ENCODE data around the gene NBEAL2. TPM values are rescaled to one million over a fixed set of nuclear protein-coding genes. Genes with fewer than 3 reads are reported as not detected.
A peak's percentile ranks its signal among the peaks of the same experiment; 100 is the strongest.

The NBEAL2 gene
- total RNA-seq, 4 donors from 2014 or later, result 17.4 to 113 (median 33.6) TPM

DNA sequence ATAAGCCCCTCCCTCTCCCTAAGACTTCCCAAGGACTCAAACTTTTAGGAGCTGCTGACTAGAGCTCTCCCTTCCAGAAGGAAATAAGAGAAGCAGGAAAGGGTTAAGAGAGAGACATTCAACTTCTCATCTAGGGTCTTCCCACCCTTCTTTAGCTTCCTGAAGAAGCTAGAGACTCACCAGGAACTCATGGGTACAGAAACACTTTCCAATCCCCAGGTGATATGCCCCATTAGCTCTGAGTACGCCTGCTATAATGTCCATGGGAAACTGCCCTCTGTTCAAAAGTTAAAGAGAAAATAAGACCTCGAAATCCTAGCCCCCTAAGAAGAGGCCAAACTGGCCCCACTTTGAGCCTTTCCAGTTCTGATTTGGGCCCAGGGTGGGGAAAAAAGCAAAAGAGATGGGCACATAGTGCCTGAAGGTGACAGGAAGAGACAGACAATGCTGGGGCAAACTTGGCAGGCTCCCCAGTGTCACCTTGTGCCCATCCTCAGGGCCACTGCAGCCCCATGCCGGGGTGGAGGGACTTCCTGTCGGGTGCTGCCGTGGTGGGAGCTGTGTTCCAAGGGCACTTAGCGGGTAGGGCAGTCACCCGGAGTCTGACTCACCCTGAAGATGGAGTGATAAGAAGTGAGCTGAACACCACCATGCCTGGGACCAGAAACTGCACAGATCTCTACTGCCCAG lies 32.5 kb upstream of the NBEAL2 start:
- TF ChIP-seq, protein P1, sequence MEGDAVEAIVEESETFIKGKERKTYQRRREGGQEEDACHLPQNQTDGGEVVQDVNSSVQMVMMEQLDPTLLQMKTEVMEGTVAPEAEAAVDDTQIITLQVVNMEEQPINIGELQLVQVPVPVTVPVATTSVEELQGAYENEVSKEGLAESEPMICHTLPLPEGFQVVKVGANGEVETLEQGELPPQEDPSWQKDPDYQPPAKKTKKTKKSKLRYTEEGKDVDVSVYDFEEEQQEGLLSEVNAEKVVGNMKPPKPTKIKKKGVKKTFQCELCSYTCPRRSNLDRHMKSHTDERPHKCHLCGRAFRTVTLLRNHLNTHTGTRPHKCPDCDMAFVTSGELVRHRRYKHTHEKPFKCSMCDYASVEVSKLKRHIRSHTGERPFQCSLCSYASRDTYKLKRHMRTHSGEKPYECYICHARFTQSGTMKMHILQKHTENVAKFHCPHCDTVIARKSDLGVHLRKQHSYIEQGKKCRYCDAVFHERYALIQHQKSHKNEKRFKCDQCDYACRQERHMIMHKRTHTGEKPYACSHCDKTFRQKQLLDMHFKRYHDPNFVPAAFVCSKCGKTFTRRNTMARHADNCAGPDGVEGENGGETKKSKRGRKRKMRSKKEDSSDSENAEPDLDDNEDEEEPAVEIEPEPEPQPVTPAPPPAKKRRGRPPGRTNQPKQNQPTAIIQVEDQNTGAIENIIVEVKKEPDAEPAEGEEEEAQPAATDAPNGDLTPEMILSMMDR (IDR thresholded peaks at IDR 0.05), result no peak
- ATAC-seq (ENCODE audit: low FRiP score) (no peak), DNase-seq (ENCODE audit: low spot score) (no peak)

DNA sequence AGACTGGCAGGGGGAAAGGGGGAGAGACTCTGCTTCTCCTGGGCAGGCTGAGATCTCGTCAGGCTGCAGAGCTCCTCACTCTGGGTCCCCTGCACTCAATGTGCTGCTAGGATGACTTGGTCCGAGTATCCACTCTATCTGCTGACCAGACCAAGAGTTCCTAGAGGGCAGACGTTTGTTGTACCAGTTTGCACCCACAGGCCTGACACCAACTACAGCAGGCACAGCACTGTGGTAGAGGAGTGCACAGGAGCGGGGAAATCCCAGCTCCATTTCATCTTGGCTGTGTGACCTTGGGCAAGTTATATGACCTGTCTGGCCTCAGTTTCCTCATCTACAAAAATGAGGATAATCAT lies 31.9 kb upstream of the NBEAL2 start:
- ATAC-seq (ENCODE audit: low FRiP score), result no peak
- TF ChIP-seq, protein P1 (IDR thresholded peaks at IDR 0.05), result no peak
- no peak for DNase-seq (ENCODE audit: low spot score)

DNA sequence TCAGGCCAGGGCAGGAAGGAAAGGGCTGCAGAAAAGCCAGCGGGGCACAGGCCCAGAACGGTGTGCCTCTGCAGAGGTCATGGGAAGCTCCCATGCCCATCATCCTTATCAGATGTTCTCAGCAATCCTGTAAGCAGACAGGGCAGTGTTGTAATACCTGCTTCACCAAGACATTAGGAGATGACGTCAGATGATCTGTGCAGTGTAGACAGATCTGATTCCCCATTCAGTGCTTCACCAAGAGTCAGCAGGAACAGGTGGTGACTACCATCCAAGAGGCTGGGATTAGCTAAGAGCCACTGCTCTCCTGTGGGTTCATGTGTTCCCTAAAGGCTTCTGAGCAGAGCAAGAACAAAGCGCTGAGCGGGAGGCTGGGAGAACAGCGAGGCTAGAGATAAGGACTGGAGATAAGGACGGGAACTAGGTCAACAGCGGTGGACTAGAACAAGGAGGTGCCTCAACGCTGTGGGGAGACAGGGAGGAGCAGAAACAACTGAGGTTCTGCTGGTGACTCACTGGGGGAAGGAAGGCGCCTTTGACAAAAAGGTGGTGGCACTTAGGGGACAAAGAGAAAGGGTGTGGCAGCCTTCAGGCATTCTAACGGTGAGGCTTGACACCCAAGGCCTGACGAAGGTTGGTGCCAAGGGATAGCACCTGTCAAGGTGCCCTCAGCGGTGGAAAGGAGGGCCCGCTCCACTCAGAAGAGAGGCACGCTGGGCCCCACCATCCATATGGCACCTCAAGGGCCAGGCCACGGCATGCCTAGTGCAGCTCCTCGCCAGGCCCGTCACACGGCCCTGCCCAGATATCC lies 31.3 kb upstream of the NBEAL2 start:
- DNase-seq (ENCODE audit: low spot score) (no peak), ATAC-seq (ENCODE audit: low FRiP score) (peak; percentile 88)
- TF ChIP-seq, protein P1 (IDR thresholded peaks at IDR 0.05), result no peak

DNA sequence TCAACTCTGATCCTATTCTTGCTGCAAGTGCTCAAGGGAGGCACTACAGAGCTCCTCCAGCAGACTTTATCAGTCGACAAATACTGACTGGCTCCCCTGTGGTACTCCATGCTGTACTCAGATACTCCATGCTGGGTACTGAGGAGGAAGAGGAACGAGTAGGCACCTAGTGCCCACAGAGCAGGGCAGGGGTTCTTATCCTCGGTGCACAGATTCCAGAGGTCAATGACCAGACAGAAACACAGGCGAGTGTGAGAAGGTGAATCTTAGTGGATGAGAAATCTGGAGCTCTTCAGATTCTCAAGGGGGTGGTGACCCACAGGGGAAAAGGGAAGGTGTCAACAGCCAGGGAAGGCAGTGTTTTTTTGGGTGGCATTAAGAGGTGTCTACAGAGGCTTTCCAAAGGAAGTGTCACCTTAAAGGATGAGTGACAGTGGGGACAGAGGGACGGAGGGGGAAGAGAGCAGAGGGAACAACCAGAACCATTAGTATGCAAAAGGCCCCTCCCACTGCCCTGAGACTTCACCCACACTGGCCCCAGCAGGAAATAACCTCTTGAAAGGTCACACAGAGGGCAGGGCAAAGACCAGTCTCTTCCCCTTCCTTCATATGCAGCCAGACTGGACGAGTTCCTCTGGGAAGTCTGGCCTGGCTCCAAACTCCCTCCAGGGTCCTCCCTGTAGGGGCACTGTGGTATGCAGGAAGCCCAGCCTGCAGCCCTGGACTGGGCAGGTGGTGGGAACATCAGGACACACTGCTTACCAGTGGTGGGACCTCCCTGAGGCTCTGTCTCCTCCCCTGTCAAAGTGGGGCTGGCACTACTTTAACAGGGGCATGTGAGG lies 30.4 kb upstream of the NBEAL2 start:
- TF ChIP-seq, protein P1 (IDR thresholded peaks at IDR 0.05), result no peak
- DNase-seq (ENCODE audit: low spot score), result no peak
- no peak for ATAC-seq (ENCODE audit: low FRiP score)

DNA sequence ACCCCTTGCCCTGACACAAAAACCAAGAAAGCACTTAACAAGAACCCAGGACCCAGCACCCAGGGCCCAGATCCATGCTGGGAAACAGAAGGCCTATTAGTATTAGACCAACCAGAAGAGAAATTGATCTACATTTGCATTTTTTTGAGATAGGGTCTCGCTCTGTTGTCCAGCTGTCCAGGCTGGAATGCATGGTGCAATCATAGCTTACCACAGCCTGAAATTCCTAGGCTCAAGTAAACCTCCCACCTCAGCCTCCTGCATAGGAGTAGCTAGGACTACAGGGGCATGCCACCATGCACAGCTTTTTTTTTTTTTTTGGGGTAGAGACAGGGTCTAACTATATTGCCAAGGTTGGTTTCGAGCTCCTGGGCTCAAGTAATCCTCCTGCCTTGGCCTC lies 29.3 kb upstream of the NBEAL2 start:
- TF ChIP-seq, protein P1 (IDR thresholded peaks at IDR 0.05), result no peak
- DNase-seq (ENCODE audit: low spot score) (no peak), ATAC-seq (ENCODE audit: low FRiP score) (no peak)

DNA sequence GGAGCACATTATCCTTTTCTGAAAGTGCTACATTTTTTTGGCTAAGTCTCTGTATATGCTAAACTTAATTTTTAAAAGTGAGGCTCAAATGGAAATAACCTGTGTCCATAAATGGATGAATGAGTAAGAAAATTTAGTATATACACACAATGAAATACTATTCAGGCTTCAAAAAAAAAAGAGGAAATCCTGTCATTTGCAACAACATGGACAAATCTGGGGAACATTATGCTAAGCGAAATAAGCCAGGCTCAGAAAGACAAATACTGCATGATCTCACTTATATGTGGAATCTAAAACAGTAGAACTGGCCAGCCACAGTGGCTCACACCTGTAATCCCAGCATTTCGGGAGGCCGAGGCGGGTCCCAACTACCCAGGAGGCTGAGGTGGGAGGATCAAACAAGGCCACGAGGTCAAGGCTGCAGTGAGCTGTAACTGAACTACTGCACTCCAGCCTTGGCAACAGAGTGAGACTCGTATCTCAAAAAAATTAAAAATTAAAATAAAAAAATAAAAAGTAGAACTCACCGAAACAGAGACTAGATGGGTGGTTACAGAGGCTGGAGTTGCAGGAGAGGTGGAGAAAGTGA lies 28.7 kb upstream of the NBEAL2 start:
- TF ChIP-seq, protein P1 (IDR thresholded peaks at IDR 0.05), result no peak
- DNase-seq (ENCODE audit: low spot score) (no peak), ATAC-seq (ENCODE audit: low FRiP score) (no peak)

Measured in omental fat pad (tissue), 4 donors.